Astrocyte of the cerebellum (primary cell): ENCODE data around the gene FOXF1.

Source experiments
- DNase-seq: peaks from one replicate; pipeline ENCODE4 v3.0.0-alpha.2; 2011; ENCODE audit warnings: low read depth
- H3K4me3 ChIP-seq: 2 replicates; pipeline ENCODE4 v1.5.1; 2011; ENCODE audit warnings: mild to moderate bottlenecking, low read depth, low read length, moderate library complexity
- CTCF ChIP-seq: IDR thresholded peaks from 2 replicates; pipeline ENCODE4 v1.5.1; 2012; ENCODE audit warnings: low read length, low read depth, moderate library complexity, mild to moderate bottlenecking; ENCODE audit errors: missing control alignments
- in situ Hi-C: cut with HindIII; loops from 2 replicates; pipeline ENCODE4 v1.10.0; 2017; ENCODE audit warnings: low sequenced_read_pairs

FOXF1 gene

GRCh38 chr16:86491640-86492023 lies 18.7 kb upstream of the FOXF1 start:
- in situ Hi-C loops = no loop called here
- TF ChIP-seq CTCF = no peak
- no peak for DNase-seq
- no peak overlapping the region for H3K4me3 ChIP-seq

GRCh38 chr16:86492267-86492960 lies 17.9 kb upstream of the FOXF1 start:
- no peak for DNase-seq
- in situ Hi-C loops = no loop called here
- TF ChIP-seq CTCF = no peak
- H3K4me3 ChIP-seq = no peak overlapping the region

- in situ Hi-C loops = no loop called here
- H3K4me3 ChIP-seq = no peak overlapping the region
- no peak for DNase-seq
- TF ChIP-seq CTCF = no peak
Observed at GRCh38 chr16:86492961-86493629, 17.2 kb upstream of the FOXF1 start.

GRCh38 chr16:86494039-86494564 lies 16.2 kb upstream of the FOXF1 start:
- DNase-seq = no peak
- no peak overlapping the region for H3K4me3 ChIP-seq
- TF ChIP-seq CTCF = no peak
- in situ Hi-C loops = no loop called here

DNA sequence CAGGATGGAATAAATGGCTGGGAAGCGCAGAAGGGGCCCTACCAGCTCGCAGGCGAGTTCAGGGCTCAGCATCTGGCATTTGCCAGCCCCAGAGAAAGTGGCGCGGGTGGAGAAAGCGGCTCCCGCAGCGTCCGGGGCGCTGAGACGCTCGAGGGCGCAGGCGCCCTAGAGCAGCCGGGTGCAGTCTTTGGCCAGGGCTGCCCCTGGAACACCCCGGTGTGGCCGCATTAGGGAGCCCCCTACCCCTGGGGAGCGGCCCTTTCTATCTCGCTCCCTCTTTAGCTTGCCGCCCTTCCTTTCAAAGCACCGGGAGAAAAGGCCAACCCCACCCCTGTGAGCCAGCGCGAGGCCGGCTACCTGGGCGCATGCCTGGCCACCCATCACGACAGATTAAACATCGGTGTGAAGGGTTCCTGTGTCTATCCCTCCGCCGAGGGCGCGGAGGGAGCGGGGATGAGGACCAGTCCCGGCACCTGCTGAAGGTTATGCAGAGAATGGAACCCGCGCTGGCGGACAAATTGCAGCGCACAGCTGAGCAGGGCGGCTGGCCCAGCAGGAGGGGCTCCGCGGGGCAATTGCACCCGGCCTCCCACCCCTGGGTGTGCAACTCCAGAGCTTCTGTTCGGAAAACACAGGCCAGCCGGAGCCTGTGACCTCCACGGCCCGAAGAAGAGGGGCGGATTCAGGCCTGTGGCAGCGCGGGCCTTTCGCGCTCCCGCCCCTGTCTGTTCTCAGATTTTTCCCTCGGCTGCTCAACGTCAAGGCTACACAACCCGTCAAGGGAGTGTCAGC lies 15.6 kb upstream of the FOXF1 start:
- no peak for TF ChIP-seq CTCF
- in situ Hi-C loops = no loop called here

GRCh38 chr16:86495357-86495701 lies 15.0 kb upstream of the FOXF1 start:
- no peak overlapping the region for H3K4me3 ChIP-seq
- no peak for TF ChIP-seq CTCF
- in situ Hi-C loops = no loop called here
- no peak for DNase-seq

More for the DNA sequence above, 15.6 kb upstream of the FOXF1 start:
- no peak for DNase-seq
- H3K4me3 ChIP-seq = no peak overlapping the region
